GM12878 (cell line): ENCODE results near the gene VSTM2B. TPM values are rescaled to one million over a fixed set of nuclear protein-coding genes. Genes with fewer than 3 reads are reported as not detected.

Source experiments
- ATAC-seq: fragments of 200-7000 bp; cut with Tn5 transposase; 3 replicates; pipeline ENCODE4 v1.9.1; 2020; ENCODE audit warnings: mild to moderate bottlenecking, moderate library complexity
- BruUV-seq: library from RNA; stranded (reverse); fragments of 400-500 nt; replicated peaks from 2 replicates; lab custom pipeline; 2021; lab: Mats Ljungman, UMichigan
- CTCF ChIA-PET: fragments of 300-600 bp; sonication (Branson Sonifier 250); formaldehyde crosslinking; extraction: SDS; loops from one replicate; lab custom pipeline; 2021; ENCODE audit warnings: inconsistent platforms; lab: Yijun Ruan, JAX
- POLR2A ChIA-PET: fragments of 350-600 bp; formaldehyde crosslinking; extraction: SDS; loops from one replicate; lab custom pipeline; 2021; ENCODE audit warnings: inconsistent platforms; lab: Charles Lee
- RAD21 ChIA-PET: fragments of 300-600 bp; sonication (Branson Sonifier 250); formaldehyde crosslinking; loops from one replicate; lab custom pipeline; 2023; ENCODE audit warnings: antibody characterized with exemption; ENCODE audit not compliant: unreplicated experiment; lab: Charles Lee
- SMC1A ChIA-PET: fragments of 300-600 bp; sonication (Branson Sonifier 250); formaldehyde crosslinking; loops from one replicate; lab custom pipeline; 2023; ENCODE audit not compliant: unreplicated experiment, uncharacterized antibody; lab: Charles Lee
- DNase-seq: peaks from one replicate; pipeline ENCODE4 v3.0.0-alpha.2; 2011; ENCODE audit warnings: low read depth, low spot score
- FAIRE-seq: peaks from 3 replicates; lab custom pipeline; 2011; peaks lifted over from hg19 to GRCh38; lab: Jason Lieb, UNC
- H2AFZ ChIP-seq: 2 replicates; pipeline ENCODE4 v1.6.0; 2011; ENCODE audit warnings: low read depth, low read length, control low read depth; ENCODE audit not compliant: control insufficient read depth
- H3K27ac ChIP-seq: 2 replicates; pipeline ENCODE4 v1.5.1; 2011; ENCODE audit warnings: control low read depth; ENCODE audit not compliant: control insufficient read depth, insufficient read depth
- H3K27me3 ChIP-seq, 2 experiments: replicated peaks in 1 of 2; 2 replicates each; pipeline versions ENCODE4 v1.6.0 to v1.6.1; 2011; ENCODE audit warnings: low read length in 1 of 2; ENCODE audit not compliant: control insufficient read depth in 2 of 2, insufficient read depth in 2 of 2
- H3K36me3 ChIP-seq, 2 experiments: 2 replicates each; pipeline ENCODE4 v1.5.1; 2011; ENCODE audit warnings: low read length in 1 of 2; ENCODE audit not compliant: control insufficient read depth in 2 of 2, insufficient read depth in 2 of 2
- H3K4me1 ChIP-seq: 2 replicates; pipeline ENCODE4 v1.6.1; 2011; ENCODE audit warnings: mild to moderate bottlenecking, low read length, moderate library complexity, mixed read lengths; ENCODE audit not compliant: control insufficient read depth, insufficient read depth
- H3K4me2 ChIP-seq: 2 replicates; pipeline ENCODE4 v1.6.0; 2011; ENCODE audit warnings: control low read depth; ENCODE audit not compliant: control insufficient read depth, insufficient read depth
- H3K4me3 ChIP-seq: fragments of 200-600 bp; sonication (generic); 2 replicates; pipeline ENCODE4 v1.5.1; 2016
- H3K79me2 ChIP-seq: 2 replicates; pipeline ENCODE4 v1.6.0; 2011; ENCODE audit warnings: low read length; ENCODE audit not compliant: control insufficient read depth, insufficient read depth
- H3K9ac ChIP-seq: 2 replicates; pipeline ENCODE4 v1.8.0; 2011; ENCODE audit warnings: low read length, control low read depth, mixed read lengths; ENCODE audit not compliant: control insufficient read depth, insufficient read depth
- H3K9me3 ChIP-seq: replicated peaks from 3 replicates; pipeline ENCODE4 v1.5.1; 2011; ENCODE audit warnings: mild to moderate bottlenecking, low read length; ENCODE audit not compliant: control insufficient read depth, insufficient read depth
- H4K20me1 ChIP-seq: 2 replicates; pipeline ENCODE4 v1.6.0; 2011; ENCODE audit not compliant: control insufficient read depth, insufficient read depth
- CBX3 ChIP-seq: fragments of 200-600 bp; sonication (generic); IDR thresholded peaks from 2 replicates; pipeline ENCODE4 v1.6.1; 2016; ENCODE audit warnings: low read depth, borderline replicate concordance
- CHD4 ChIP-seq: fragments of 200-600 bp; sonication (generic); IDR thresholded peaks from 2 replicates; pipeline ENCODE4 v1.6.1; 2016; ENCODE audit warnings: mild to moderate bottlenecking
- FOXM1 ChIP-seq: IDR thresholded peaks from 2 replicates; pipeline ENCODE4 v1.6.1; 2012; ENCODE audit warnings: low read depth, mild to moderate bottlenecking, inconsistent platforms, low read length, moderate library complexity
- MAX ChIP-seq: IDR thresholded peaks from 2 replicates; pipeline ENCODE4 v1.6.1; 2012; ENCODE audit warnings: low read depth, low read length, improper control_type of control experiment
- NFIC ChIP-seq: IDR thresholded peaks from 2 replicates; pipeline ENCODE4 v1.6.1; 2012; ENCODE audit warnings: low read depth, mild to moderate bottlenecking, inconsistent platforms, low read length, moderate library complexity
- PAX8 ChIP-seq: fragments of 450-650 bp; IDR thresholded peaks from 2 replicates; pipeline ENCODE4 v1.6.1; 2017; ENCODE audit warnings: mild to moderate bottlenecking, moderate library complexity
- RB1 ChIP-seq: fragments of 450-650 bp; formaldehyde crosslinking; IDR thresholded peaks from 2 replicates; pipeline ENCODE4 v1.6.1; 2017; ENCODE audit warnings: mild to moderate bottlenecking, borderline replicate concordance
- RFX5 ChIP-seq: IDR thresholded peaks from 2 replicates; pipeline ENCODE4 v1.6.1; 2011; ENCODE audit warnings: low read depth, low read length, improper control_type of control experiment
- SPI1 ChIP-seq: IDR thresholded peaks from 2 replicates; pipeline ENCODE4 v1.6.1; 2011; ENCODE audit warnings: low read depth, mild to moderate bottlenecking, low read length, moderate library complexity, borderline replicate concordance; ENCODE audit not compliant: insufficient read depth
- TARDBP ChIP-seq: IDR thresholded peaks from 2 replicates; pipeline ENCODE4 v1.6.1; 2016; ENCODE audit warnings: borderline replicate concordance
- USF1 ChIP-seq: IDR thresholded peaks from 2 replicates; pipeline ENCODE4 v1.6.1; 2011; ENCODE audit warnings: borderline replicate concordance, low read depth, mild to moderate bottlenecking, moderate library complexity, mixed read lengths, low read length; ENCODE audit not compliant: insufficient read depth; ENCODE audit errors: extremely low read length
- ZNF274 ChIP-seq: IDR thresholded peaks from one replicate; pipeline ENCODE4 v1.8.0; 2011; ENCODE audit not compliant: insufficient read length, insufficient read depth
- ZNF592 ChIP-seq: fragments of 450-650 bp; IDR thresholded peaks from 2 replicates; pipeline ENCODE4 v1.6.1; 2017; ENCODE audit warnings: mild to moderate bottlenecking, moderate library complexity
- WGBS: methylation state at CpG from one replicate; pipeline ENCODE4 v1.1.6; 2016; ENCODE audit warnings: low lambda C conversion rate; ENCODE audit not compliant: insufficient replicate concordance, insufficient coverage; ENCODE audit errors: missing lambda C conversion rate; 5-methylcytosine and 5-hydroxymethylcytosine counted together
- in situ Hi-C: fragments of 300-500 bp; cut with MboI; formaldehyde crosslinking; loops from 9 replicates; pipeline ENCODE4 v1.14.3; 2018; ENCODE audit warnings: mixed read lengths
- intact Hi-C: fragments of 100-400 bp; cut with micrococcal nuclease; formaldehyde crosslinking; loops from one replicate; pipeline ENCODE4 v1.14.2; 2022; ENCODE audit not compliant: unreplicated experiment
- polyA plus RNA-seq, 11 experiments: library from polyadenylated mRNA; depleted of rRNA in 4 of 11; unstranded in 6 of 11; stranded (reverse) in 5 of 11; fragments of >200 nt; fragmentation: Nextera tagmentation in 4 of 11; fragmentation: Illumina TruSeq in 1 of 11; extraction: Ambion mirVana in 4 of 11; extraction: Trizol in 1 of 11; gene quantifications; 1 replicate in 1 of 11; 2 replicates in 10 of 11; pipeline versions ENCODE4 v1.2.1 to v1.2.3, GENCODE V29; 2011 to 2016; ENCODE audit warnings: inconsistent platforms in 2 of 11, missing spikeins in 2 of 11, low read depth in 1 of 11
- total RNA-seq, 4 experiments: library from RNA; depleted of rRNA in 3 of 4; stranded (reverse); fragments of >200 nt in 3 of 4; fragmentation: Illumina TruSeq in 1 of 4; extraction: Trizol in 1 of 4; gene quantifications; 2 replicates each; pipeline versions ENCODE4 v1.2.1 to v1.2.3, GENCODE V29; 2013 to 2021
- TF ChIP-seq, protein P1 (sequence below), 3 experiments: IDR thresholded peaks in 2 of 3; conservative IDR thresholded peaks in 1 of 3; 2 replicates each; pipeline ENCODE4 v1.5.1; 2011; ENCODE audit warnings: low read depth in 3 of 3, low read length in 3 of 3, mild to moderate bottlenecking in 3 of 3, control low read depth in 2 of 3, moderate library complexity in 2 of 3, inconsistent platforms in 1 of 3, mixed read lengths in 1 of 3; ENCODE audit not compliant: control insufficient read depth in 2 of 3, insufficient read depth in 1 of 3; ENCODE audit errors: extremely low read depth in 1 of 3

Gene VSTM2B
- total and polyA plus RNA-seq, 10 of the 15 experiments (the other 5 are each of a cell fraction or from before 2014, with no cell fraction given) = not detected

- 28% methylated on average over 6 of the region's 6 CpGs for WGBS
- SMC1A ChIA-PET = no interaction called here
- no peak for FAIRE-seq
- no peaks in the 10 kb centered on the region for H3K27me3 ChIP-seq
- no peak overlapping the region for H3K4me2 ChIP-seq
- RAD21 ChIA-PET = no interaction called here
- H3K4me1 ChIP-seq = no peaks in the 10 kb centered on the region
- no peaks in the 10 kb centered on the region; the same call in 2 of the 3 replicates for H3K9me3 ChIP-seq
- no peak for ATAC-seq
- H3K4me3 ChIP-seq = no peak overlapping the region
- BruUV-seq = no TSS peak
- no peak for DNase-seq
- H3K79me2 ChIP-seq = no peaks in the 10 kb centered on the region
- intact Hi-C loops (no loop called here), in situ Hi-C loops (no loop called here)
- no peak overlapping the region for H3K27ac ChIP-seq
- no peaks in the 10 kb centered on the region for H4K20me1 ChIP-seq
- no peak overlapping the region for H2AFZ ChIP-seq
- no peak overlapping the region for H3K9ac ChIP-seq
- POLR2A ChIA-PET = no interaction called here
- H3K36me3 ChIP-seq = no peaks in the 10 kb centered on the region
- CTCF ChIA-PET = no interaction called here
- TF ChIP-seq ZNF592 (no peak), TARDBP (no peak), USF1 (no peak), NFIC (no peak), RB1 (no peak), RFX5 (no peak), CHD4 (no peak), FOXM1 (no peak), SPI1 (no peak), MAX (no peak), CBX3 (no peak), PAX8 (no peak), ZNF274 (no peak)
- TF ChIP-seq, protein P1, sequence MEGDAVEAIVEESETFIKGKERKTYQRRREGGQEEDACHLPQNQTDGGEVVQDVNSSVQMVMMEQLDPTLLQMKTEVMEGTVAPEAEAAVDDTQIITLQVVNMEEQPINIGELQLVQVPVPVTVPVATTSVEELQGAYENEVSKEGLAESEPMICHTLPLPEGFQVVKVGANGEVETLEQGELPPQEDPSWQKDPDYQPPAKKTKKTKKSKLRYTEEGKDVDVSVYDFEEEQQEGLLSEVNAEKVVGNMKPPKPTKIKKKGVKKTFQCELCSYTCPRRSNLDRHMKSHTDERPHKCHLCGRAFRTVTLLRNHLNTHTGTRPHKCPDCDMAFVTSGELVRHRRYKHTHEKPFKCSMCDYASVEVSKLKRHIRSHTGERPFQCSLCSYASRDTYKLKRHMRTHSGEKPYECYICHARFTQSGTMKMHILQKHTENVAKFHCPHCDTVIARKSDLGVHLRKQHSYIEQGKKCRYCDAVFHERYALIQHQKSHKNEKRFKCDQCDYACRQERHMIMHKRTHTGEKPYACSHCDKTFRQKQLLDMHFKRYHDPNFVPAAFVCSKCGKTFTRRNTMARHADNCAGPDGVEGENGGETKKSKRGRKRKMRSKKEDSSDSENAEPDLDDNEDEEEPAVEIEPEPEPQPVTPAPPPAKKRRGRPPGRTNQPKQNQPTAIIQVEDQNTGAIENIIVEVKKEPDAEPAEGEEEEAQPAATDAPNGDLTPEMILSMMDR (IDR thresholded peaks at IDR 0.05 in 2 of 3, conservative IDR thresholded peaks at IDR 0.05 in 1 of 3; ENCODE audit: control insufficient read depth in 2 of 3, extremely low read depth in 1 of 3, insufficient read depth in 1 of 3, low read depth in 3 of 3, low read length in 3 of 3) = no peak
These were observed 34.7 kb downstream of the VSTM2B start for GRCh38 chr19:29560313-29561075.
